Activated naive CD4-positive, alpha-beta T cell treated with anti-CD3 and anti-CD28 coated beads, Interleukin-2, amount 10 ng/mL, durations not matched to agents 7 days and 5 days (primary cell): ENCODE results near the gene TXLNA.

ENCODE experiments used
- CTCF ChIA-PET: fragments of 350-600 bp; sonication (Branson Sonifier 250); formaldehyde crosslinking; loops from one replicate; lab custom pipeline; 2021; ENCODE audit warnings: antibody characterized with exemption; lab: Charles Lee
- DNase-seq: peaks from one replicate; pipeline ENCODE4 v3.0.0-alpha.2; 2020
- H3K27ac Mint-ChIP-seq: one replicate; pipeline ENCODE4 v1.8.0; 2021; ENCODE audit warnings: mild to moderate bottlenecking, moderate library complexity, mixed read lengths
- H3K27me3 Mint-ChIP-seq: one replicate; pipeline ENCODE4 v1.8.0; 2021; ENCODE audit warnings: mild to moderate bottlenecking, mixed read lengths
- H3K36me3 Mint-ChIP-seq: one replicate; pipeline ENCODE4 v1.8.0; 2021; ENCODE audit warnings: mixed read lengths
- H3K4me1 Mint-ChIP-seq: one replicate; pipeline ENCODE4 v1.8.0; 2021; ENCODE audit warnings: mixed read lengths
- H3K4me3 Mint-ChIP-seq: one replicate; pipeline ENCODE4 v1.8.0; 2021; ENCODE audit warnings: mild to moderate bottlenecking, moderate library complexity, mixed read lengths
- H3K9me3 Mint-ChIP-seq: one replicate; pipeline ENCODE4 v1.8.0; 2021; ENCODE audit warnings: mixed read lengths

TXLNA gene

DNA sequence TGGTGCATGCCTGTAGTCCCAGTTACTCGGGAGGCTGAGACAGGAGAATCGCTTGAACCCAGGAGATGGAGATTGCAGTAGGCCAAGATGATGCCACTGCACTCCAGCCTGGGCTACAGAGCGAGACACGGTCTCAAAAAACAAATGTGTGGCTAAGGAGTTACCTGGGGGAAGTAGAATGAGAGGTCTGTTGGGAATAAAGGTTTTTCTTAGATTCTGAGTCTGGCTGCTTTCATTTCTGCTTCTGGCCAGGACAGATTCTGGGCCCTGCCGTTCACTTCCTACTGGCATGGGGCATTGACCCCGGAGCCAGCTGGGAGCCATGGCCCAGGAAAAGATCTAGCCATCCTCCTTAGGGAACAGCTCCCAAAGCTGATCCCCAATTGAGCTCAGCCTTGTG, 29.0 kb downstream of the TXLNA start:
- H3K36me3 Mint-ChIP-seq, result peaks cover 15% of the 10 kb centered on the region
- no peaks in the 10 kb centered on the region for H3K27me3 Mint-ChIP-seq
- peaks cover 31% of the 10 kb centered on the region for H3K4me1 Mint-ChIP-seq
- DNase-seq, result no peak
- CTCF ChIA-PET, result interaction anchor here (0.9 to 3.7 kb wide), 2 partner anchors 7 to 186 kb away, joined by 3 to 35 read pairs; partner anchors contain the start of gene BSDC1
- no peak overlapping the region for H3K27ac Mint-ChIP-seq
- no peak overlapping the region for H3K4me3 Mint-ChIP-seq
- H3K9me3 Mint-ChIP-seq, result no peaks in the 10 kb centered on the region

DNA sequence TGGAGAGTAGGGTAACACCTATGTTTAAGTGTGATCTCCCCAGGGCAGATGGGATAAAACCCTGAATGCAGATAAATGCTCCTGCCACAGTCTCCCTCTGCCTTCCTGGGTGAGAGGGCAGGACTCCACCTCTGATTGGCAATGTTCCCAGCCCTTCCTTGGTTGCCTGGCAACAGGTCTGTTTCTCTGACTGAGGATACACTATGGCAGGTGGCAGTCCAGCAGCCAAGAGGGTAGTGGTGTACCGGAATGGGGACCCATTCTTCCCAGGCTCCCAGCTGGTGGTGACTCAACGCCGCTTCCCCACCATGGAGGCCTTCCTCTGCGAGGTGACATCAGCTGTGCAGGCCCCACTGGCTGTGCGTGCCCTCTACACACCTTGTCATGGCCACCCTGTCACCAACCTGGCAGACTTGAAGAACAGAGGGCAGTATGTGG, 29.4 kb downstream of the TXLNA start, which contains the start of gene DCDC2B:
TSS of gene DCDC2B (plus strand) at position 199 of the 438 bp plus-strand sequence. CDS start at position 204, 5 bp downstream.
- H3K27me3 Mint-ChIP-seq, result no peaks in the 10 kb centered on the region
- CTCF ChIA-PET, result interaction anchor here (0.9 kb wide), 1 partner anchor 185 kb away, joined by 3 read pairs; the partner anchor contains the start of gene BSDC1
- DNase-seq, result no peak
- H3K9me3 Mint-ChIP-seq, result no peaks in the 10 kb centered on the region
- peak within 1 kb of the TSS; percentile 12 for H3K27ac Mint-ChIP-seq
- no peak within 1 kb of the TSS for H3K4me3 Mint-ChIP-seq
- H3K4me1 Mint-ChIP-seq, result peaks cover 26% of the 10 kb centered on the region
- H3K36me3 Mint-ChIP-seq, result peaks cover 11% of the 10 kb centered on the region

DNA sequence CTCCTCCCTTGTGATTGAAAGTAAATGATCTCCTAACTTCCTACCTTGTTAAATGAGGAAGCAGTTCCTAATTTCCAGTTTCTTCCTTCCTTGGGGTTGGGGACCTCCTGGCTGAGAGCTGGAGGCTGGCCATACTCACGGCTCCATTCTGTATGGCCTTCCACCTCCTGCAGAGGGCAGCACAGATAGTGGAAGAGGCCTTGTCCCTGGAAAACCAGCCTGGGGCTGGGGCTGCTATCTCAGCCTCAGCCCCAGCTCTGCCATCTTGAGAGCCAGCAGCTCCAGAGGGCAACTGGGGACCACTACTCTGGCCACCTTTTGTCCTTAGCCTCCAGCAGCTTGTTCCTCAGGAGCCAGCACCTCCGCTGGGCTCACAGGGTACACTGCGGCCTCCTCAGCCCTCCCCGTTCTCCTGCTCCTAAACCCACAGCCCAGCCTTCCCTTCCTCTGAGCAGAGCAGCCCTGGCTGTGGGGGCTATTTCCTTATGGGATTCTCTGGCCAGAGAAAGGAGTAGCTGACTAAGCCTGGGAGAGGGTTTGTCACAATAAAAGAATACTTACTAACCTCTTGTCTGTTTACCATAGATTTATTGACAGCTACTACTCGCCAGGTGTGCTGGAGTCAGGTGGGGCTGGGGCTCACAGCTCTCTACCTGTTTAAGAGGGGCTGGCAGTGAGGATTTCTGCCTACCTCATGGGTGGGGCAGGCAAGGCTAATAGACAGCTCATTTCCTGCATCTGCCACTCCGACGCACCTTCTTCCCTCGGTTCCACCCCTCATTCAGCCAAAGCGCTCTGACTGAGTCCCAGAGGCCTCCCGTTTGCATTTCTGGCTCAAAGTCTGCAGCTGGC, 36.4 kb downstream of the TXLNA start:
- CTCF ChIA-PET, result interaction anchor here (0.7 to 4.1 kb wide), 52 partner anchors 9 to 200 kb away, joined by 3 to 61 read pairs (median 5); partner anchors contain the start of genes BSDC1, CCDC28B, FAM167B and FAM229A
- DNase-seq, result peak; percentile 79
- no peaks in the 10 kb centered on the region for H3K27me3 Mint-ChIP-seq
- H3K9me3 Mint-ChIP-seq, result no peaks in the 10 kb centered on the region
- H3K4me1 Mint-ChIP-seq, result peaks cover 36% of the 10 kb centered on the region
- H3K27ac Mint-ChIP-seq, result peak overlapping the region; percentile 74
- peaks cover 23% of the 10 kb centered on the region for H3K36me3 Mint-ChIP-seq
- H3K4me3 Mint-ChIP-seq, result no peak overlapping the region

DNA sequence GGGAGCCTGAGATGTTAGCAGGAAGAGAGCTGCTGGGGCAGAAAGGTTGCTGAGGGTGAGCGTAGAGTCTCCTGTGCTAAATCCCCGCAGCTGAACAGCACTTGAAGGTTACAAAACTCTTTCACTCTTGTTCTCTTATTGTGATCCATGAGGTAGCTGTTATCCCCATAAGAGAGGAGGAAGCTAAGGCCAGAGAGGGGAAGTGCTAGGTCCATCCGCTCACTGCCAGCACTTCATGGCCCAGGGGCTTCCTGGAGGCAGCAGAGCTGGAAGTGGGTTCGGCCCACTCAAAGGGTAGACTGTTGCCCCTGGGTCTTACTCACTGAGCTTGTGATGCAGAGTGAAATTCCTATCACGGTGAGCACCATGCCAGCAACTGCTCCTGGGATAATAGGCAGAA, 37.1 kb downstream of the TXLNA start:
- H3K27ac Mint-ChIP-seq, result peak overlapping the region; percentile 74
- H3K4me3 Mint-ChIP-seq, result no peak overlapping the region
- H3K4me1 Mint-ChIP-seq, result peaks cover 44% of the 10 kb centered on the region
- no peaks in the 10 kb centered on the region for H3K27me3 Mint-ChIP-seq
- no peaks in the 10 kb centered on the region for H3K9me3 Mint-ChIP-seq
- DNase-seq, result no peak
- CTCF ChIA-PET, result interaction anchor here (0.7 to 4.1 kb wide), 34 partner anchors 10 to 199 kb away, joined by 3 to 61 read pairs (median 8); partner anchors contain the start of genes BSDC1, CCDC28B, FAM167B and HDAC1
- H3K36me3 Mint-ChIP-seq, result peaks cover 23% of the 10 kb centered on the region

- H3K4me1 Mint-ChIP-seq, result peaks cover 62% of the 10 kb centered on the region
- CTCF ChIA-PET, result interaction anchor here (0.8 to 2.1 kb wide), 6 partner anchors 22 to 182 kb away, joined by 3 to 7 read pairs (median 3); no protein-coding TSS in a partner anchor
- no peaks in the 10 kb centered on the region for H3K9me3 Mint-ChIP-seq
- H3K27me3 Mint-ChIP-seq, result no peaks in the 10 kb centered on the region
- H3K4me3 Mint-ChIP-seq, result no peak overlapping the region
- DNase-seq, result no peak
- peaks cover 27% of the 10 kb centered on the region for H3K36me3 Mint-ChIP-seq
- peak overlapping the region; percentile 14 for H3K27ac Mint-ChIP-seq
Measured at GRCh38 chr1:32219022-32219421, 39.5 kb downstream of the TXLNA start.

GRCh38 chr1:32220746-32221580, 41.5 kb downstream of the TXLNA start:
- CTCF ChIA-PET, result interaction anchor here (0.8 to 2.1 kb wide), 6 partner anchors 27 to 192 kb away, joined by 3 to 7 read pairs (median 4); partner anchors contain the start of gene HDAC1
- H3K27ac Mint-ChIP-seq, result peak overlapping the region; percentile 24
- no peak for DNase-seq
- peak overlapping the region; percentile 97 for H3K4me3 Mint-ChIP-seq
- no peaks in the 10 kb centered on the region for H3K9me3 Mint-ChIP-seq
- peaks cover 34% of the 10 kb centered on the region for H3K36me3 Mint-ChIP-seq
- peaks cover 65% of the 10 kb centered on the region for H3K4me1 Mint-ChIP-seq
- no peaks in the 10 kb centered on the region for H3K27me3 Mint-ChIP-seq

DNA sequence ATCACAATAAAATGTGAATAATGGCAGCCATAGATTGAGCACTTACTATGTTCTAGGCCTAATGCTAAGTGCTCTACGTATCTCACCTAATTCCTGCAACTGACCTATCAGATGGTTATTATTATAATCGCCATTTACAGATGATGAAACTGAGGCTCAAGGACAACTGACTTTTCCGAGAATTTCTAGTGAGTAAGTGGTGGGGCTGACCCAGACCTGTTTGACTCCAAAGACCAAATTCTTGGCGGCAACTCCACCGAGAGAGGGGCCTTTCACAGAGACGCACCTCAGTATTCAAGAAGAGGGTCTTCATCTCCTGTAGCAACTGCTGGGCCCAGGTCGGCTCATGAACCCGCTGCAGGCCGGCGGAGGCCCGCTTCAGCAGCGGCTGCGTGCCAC, 42.1 kb downstream of the TXLNA start:
- Mint-ChIP-seq H3K27me3 (no peaks in the 10 kb centered on the region), H3K4me1 (peaks cover 62% of the 10 kb centered on the region), H3K4me3 (peak overlapping the region; percentile 97), H3K9me3 (no peaks in the 10 kb centered on the region), H3K36me3 (peaks cover 34% of the 10 kb centered on the region), H3K27ac (peak overlapping the region; percentile 96)
- DNase-seq, result no peak
- CTCF ChIA-PET, result interaction anchor here (0.9 to 2.7 kb wide), 2 partner anchors 27 to 70 kb away, joined by 3 to 19 read pairs; partner anchors contain the start of gene HDAC1

GRCh38 chr1:32221980-32222755, 42.7 kb downstream of the TXLNA start, which contains the start of the genes EIF3I and TMEM234:
Gene EIF3I (plus strand): TSS chr1:32222407. CDS start chr1:32222442, 35 bp downstream.
Gene TMEM234 (minus strand): TSS chr1:32222353. CDS start chr1:32222322, 31 bp downstream.
- peak; percentile 96 for DNase-seq
- H3K36me3 Mint-ChIP-seq, result peaks cover 29% of the 10 kb centered on the region
- H3K9me3 Mint-ChIP-seq, result no peaks in the 10 kb centered on the region
- peaks cover 57% of the 10 kb centered on the region for H3K4me1 Mint-ChIP-seq
- peak within 1 kb of the TSS; percentile 97 for H3K4me3 Mint-ChIP-seq
- CTCF ChIA-PET, result interaction anchor here (2.7 kb wide), 1 partner anchor 27 kb away, joined by 19 read pairs; no protein-coding TSS in a partner anchor
- H3K27ac Mint-ChIP-seq, result peak within 1 kb of the TSS; percentile 96
- H3K27me3 Mint-ChIP-seq, result no peaks in the 10 kb centered on the region

- Mint-ChIP-seq H3K4me1 (peaks cover 55% of the 10 kb centered on the region), H3K27ac (peak overlapping the region; percentile 83), H3K4me3 (peak overlapping the region; percentile 97), H3K9me3 (no peaks in the 10 kb centered on the region), H3K36me3 (peaks cover 37% of the 10 kb centered on the region), H3K27me3 (no peaks in the 10 kb centered on the region)
- no peak for DNase-seq
- CTCF ChIA-PET, result interaction anchor here (0.6 to 2.7 kb wide), 4 partner anchors 18 to 195 kb away, joined by 3 to 19 read pairs (median 3); partner anchors contain the start of gene IQCC
Measured at GRCh38 chr1:32223683-32224082, 44.2 kb downstream of the TXLNA start.

- Mint-ChIP-seq H3K27ac (peak overlapping the region; percentile 16), H3K36me3 (peaks cover 41% of the 10 kb centered on the region), H3K27me3 (no peaks in the 10 kb centered on the region), H3K4me3 (peak overlapping the region; percentile 42), H3K9me3 (no peaks in the 10 kb centered on the region), H3K4me1 (peaks cover 55% of the 10 kb centered on the region)
- CTCF ChIA-PET, result interaction anchor here (1.2 to 2.7 kb wide), 2 partner anchors 25 to 176 kb away, joined by 3 to 19 read pairs; no protein-coding TSS in a partner anchor
- DNase-seq, result no peak
Measured at GRCh38 chr1:32224285-32224684, 44.8 kb downstream of the TXLNA start.

GRCh38 chr1:32228771-32229170, 49.3 kb downstream of the TXLNA start:
- H3K4me1 Mint-ChIP-seq, result peaks cover 20% of the 10 kb centered on the region
- H3K27ac Mint-ChIP-seq, result no peak overlapping the region
- no peak overlapping the region for H3K4me3 Mint-ChIP-seq
- peaks cover 45% of the 10 kb centered on the region for H3K36me3 Mint-ChIP-seq
- no peak for DNase-seq
- CTCF ChIA-PET, result interaction anchor here (0.8 to 4.3 kb wide), 4 partner anchors 12 to 147 kb away, joined by 3 to 20 read pairs (median 10); no protein-coding TSS in a partner anchor
- H3K27me3 Mint-ChIP-seq, result no peaks in the 10 kb centered on the region
- H3K9me3 Mint-ChIP-seq, result no peaks in the 10 kb centered on the region

GRCh38 chr1:32231843-32232432, 52.5 kb downstream of the TXLNA start:
- Mint-ChIP-seq H3K36me3 (peaks cover 29% of the 10 kb centered on the region), H3K4me3 (no peak overlapping the region), H3K27me3 (no peaks in the 10 kb centered on the region), H3K4me1 (peaks cover 5% of the 10 kb centered on the region), H3K27ac (no peak overlapping the region), H3K9me3 (no peaks in the 10 kb centered on the region)
- no peak for DNase-seq
- CTCF ChIA-PET, result interaction anchor here (1.4 kb wide), 1 partner anchor 16 kb away, joined by 4 read pairs; no protein-coding TSS in a partner anchor
